ENCODE measurements around the gene PIP5K1C. TPM values are rescaled to one million over a fixed set of nuclear protein-coding genes. Genes with fewer than 3 reads are reported as not detected.
"Not testable (repeated sequence)": the region's sequence is repeated elsewhere in the genome, so short reads cannot be mapped to it uniquely, and the experiment has no call there.

The PIP5K1C gene
- total RNA-seq, 2 experiments from 2014 or later, result 7.3 to 7.5 TPM

GRCh38 chr19:3581792-3582191 lies 118.5 kb downstream of the PIP5K1C start:
- intact Hi-C loops (cut with micrococcal nuclease), result loop anchor here (10.0 kb wide), 1 partner anchor 123 kb away; the partner anchor contains the start of genes PIP5K1C and TJP3
- CTCF ChIA-PET; H3K27me3 Mint-ChIP-seq (ENCODE audit: low read depth): not testable (repeated sequence)

More at GRCh38 chr19:3581792-3582191, 118.5 kb downstream of the PIP5K1C start:
- DNase-seq; H3K4me1 Mint-ChIP-seq (ENCODE audit: low read depth); H3K4me3 Mint-ChIP-seq; H3K27ac Mint-ChIP-seq; H3K9me3 Mint-ChIP-seq; H3K36me3 Mint-ChIP-seq (ENCODE audit: low read depth): not testable (repeated sequence)

Other genes with a start within 250 kb of the PIP5K1C start
- under 1 TPM in 1 of 2 experiments, not detected in 1; 0.41 TPM for gene SMIM24, start 219.9 kb downstream of the PIP5K1C start, total RNA-seq
- not detected for gene SMIM44, start 217.0 kb downstream of the PIP5K1C start, total RNA-seq
- gene DOHH, start 199.8 kb downstream of the PIP5K1C start, total RNA-seq, result 10 to 100 TPM; 13.3 to 14.0 TPM
- gene FZR1, start 194.2 kb downstream of the PIP5K1C start, total RNA-seq, result 10 to 100 TPM; 40.3 to 46.3 TPM
- gene TEKTIP1, start 161.3 kb downstream of the PIP5K1C start, total RNA-seq, result 1 to 10 TPM; 2.1 to 2.5 TPM
- 10 to 100 TPM; 31.3 to 34.0 TPM for gene MFSD12, start 142.9 kb downstream of the PIP5K1C start, total RNA-seq
- gene HMG20B, start 127.5 kb downstream of the PIP5K1C start, total RNA-seq, result 10 to 100 TPM; 63.3 to 65.9 TPM
- under 1 TPM; 0.20 to 0.29 TPM for gene GIPC3, start 115.0 kb downstream of the PIP5K1C start, total RNA-seq
- gene TBXA2R, start 93.6 kb downstream of the PIP5K1C start, total RNA-seq, result under 1 TPM; 0.41 to 0.42 TPM
- gene CACTIN, start 73.7 kb downstream of the PIP5K1C start, total RNA-seq, result 10 to 100 TPM; 24.6 to 27.0 TPM
- gene TJP3, start 7.9 kb upstream of the PIP5K1C start, total RNA-seq, result 1 to 10 TPM in 1 of 2 experiments, under 1 TPM in 1; 0.93 to 1.6 TPM
- 10 to 100 TPM; 28.6 to 30.0 TPM for gene APBA3, start 61.2 kb upstream of the PIP5K1C start, total RNA-seq
- 10 to 100 TPM; 71.4 to 77.0 TPM for gene MRPL54, start 62.2 kb upstream of the PIP5K1C start, total RNA-seq
- not detected for gene RAX2, start 71.8 kb upstream of the PIP5K1C start, total RNA-seq
- gene MATK, start 85.9 kb upstream of the PIP5K1C start, total RNA-seq, result 10 to 100 TPM; 12.7 to 13.7 TPM
- under 1 TPM in 1 of 2 experiments, not detected in 1; 0.27 TPM for gene ZFR2, start 168.6 kb upstream of the PIP5K1C start, total RNA-seq
- under 1 TPM in 1 of 2 experiments, not detected in 1; 0.07 TPM for gene ATCAY, start 180.2 kb upstream of the PIP5K1C start, total RNA-seq
- gene NMRK2, start 232.6 kb upstream of the PIP5K1C start, total RNA-seq, result not detected

Data from activated naive CD4-positive, alpha-beta T cell treated with anti-CD3 and anti-CD28 coated beads for 36 hours (primary cell).